Measurements from ENCODE around the gene VSIG10L. TPM values are rescaled to one million over a fixed set of nuclear protein-coding genes. Genes with fewer than 3 reads are reported as not detected.

The VSIG10L gene
- total RNA-seq, 4 donors from 2014 or later = 20.4 to 35.6 (median 28.8) TPM

DNA sequence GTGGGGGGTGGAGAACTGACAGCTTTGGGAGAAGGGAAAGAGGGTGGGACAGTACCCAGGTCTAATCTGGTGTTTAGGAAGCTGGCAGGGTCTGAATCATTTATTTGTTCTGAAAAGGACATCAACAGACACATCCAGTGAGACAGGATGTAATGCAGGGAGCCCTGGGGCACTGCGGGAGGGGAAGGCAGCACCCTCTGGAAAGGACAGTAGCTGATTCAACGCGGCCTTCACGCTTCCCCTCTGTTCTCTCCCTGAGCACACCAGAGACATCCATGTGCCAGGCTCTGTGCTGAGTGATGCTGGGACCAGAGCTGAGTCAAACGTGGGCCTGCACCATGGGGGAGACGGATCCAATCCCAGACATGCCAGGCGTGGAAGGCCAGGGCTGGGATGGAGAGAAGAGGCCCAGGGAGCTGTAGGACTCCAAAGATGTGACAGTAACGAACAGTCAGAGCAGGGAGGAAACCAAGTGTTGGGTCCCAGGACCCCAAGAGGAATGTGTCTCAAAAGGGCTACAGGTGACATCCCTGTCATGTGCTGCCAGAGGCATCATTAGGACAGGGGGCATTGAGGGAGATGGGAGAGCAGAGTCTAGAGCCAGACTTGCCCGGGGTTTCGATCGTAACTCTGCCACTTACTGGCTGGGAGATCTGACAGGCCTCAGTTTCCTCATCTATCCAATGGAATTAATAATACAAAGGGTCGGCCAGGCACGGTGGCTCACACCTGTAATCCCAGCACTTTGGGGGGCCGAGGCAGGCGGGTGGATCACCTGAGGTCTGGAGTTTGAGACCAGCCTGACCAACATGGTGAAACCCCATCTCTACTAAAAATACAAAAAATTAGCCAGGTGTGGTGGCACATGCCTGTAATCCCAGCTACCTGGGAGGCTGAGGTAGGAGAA, 22.5 kb upstream of the VSIG10L start:
- TF ChIP-seq EP300 (IDR thresholded peaks at IDR 0.05) (no peak), POLR2A (IDR thresholded peaks at IDR 0.05) (no peak), POLR2AphosphoS5 (IDR thresholded peaks at IDR 0.05) (no peak)
- TF ChIP-seq, protein P1, sequence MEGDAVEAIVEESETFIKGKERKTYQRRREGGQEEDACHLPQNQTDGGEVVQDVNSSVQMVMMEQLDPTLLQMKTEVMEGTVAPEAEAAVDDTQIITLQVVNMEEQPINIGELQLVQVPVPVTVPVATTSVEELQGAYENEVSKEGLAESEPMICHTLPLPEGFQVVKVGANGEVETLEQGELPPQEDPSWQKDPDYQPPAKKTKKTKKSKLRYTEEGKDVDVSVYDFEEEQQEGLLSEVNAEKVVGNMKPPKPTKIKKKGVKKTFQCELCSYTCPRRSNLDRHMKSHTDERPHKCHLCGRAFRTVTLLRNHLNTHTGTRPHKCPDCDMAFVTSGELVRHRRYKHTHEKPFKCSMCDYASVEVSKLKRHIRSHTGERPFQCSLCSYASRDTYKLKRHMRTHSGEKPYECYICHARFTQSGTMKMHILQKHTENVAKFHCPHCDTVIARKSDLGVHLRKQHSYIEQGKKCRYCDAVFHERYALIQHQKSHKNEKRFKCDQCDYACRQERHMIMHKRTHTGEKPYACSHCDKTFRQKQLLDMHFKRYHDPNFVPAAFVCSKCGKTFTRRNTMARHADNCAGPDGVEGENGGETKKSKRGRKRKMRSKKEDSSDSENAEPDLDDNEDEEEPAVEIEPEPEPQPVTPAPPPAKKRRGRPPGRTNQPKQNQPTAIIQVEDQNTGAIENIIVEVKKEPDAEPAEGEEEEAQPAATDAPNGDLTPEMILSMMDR (IDR thresholded peaks at IDR 0.05) = no peak
- 77% methylated on average over 15 of the region's 15 CpGs for WGBS
- no peaks in the 10 kb centered on the region for H3K27me3 ChIP-seq
- DNase-seq (ENCODE audit: low spot score in 2 of 2) = no peak
- H3K36me3 ChIP-seq = no peaks in the 10 kb centered on the region
- H3K4me3 ChIP-seq = peak overlapping the region; percentile 81
- H3K9me3 ChIP-seq = no peaks in the 10 kb centered on the region
- H3K4me1 ChIP-seq = peaks cover 39% of the 10 kb centered on the region
- H3K27ac ChIP-seq = peak overlapping the region; percentile 24

DNA sequence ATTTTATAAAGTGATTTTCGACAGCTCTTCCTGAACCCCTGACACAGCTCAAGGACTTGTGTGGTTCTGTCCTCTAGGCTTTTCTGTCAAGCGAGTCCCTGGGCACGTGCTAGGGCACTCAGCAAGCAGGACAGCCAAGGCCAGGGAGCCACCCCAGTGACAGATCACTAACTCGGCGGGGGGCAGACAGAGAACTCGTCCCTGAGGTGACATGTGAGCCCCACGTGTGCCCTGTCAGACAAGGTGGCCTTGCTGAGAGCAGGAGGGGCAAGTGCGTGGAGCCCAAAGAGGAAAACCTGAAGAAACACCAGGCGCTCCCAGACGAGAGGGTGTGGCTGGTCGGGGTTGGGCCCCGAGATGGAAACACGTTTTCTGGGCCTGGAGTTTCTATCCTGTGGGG, 19.3 kb upstream of the VSIG10L start:
- Histone ChIP-seq H3K9me3 (no peaks in the 10 kb centered on the region), H3K27me3 (no peaks in the 10 kb centered on the region), H3K27ac (no peak overlapping the region), H3K4me1 (peaks cover 25% of the 10 kb centered on the region), H3K36me3 (no peaks in the 10 kb centered on the region), H3K4me3 (no peak overlapping the region)
- TF ChIP-seq, protein P1 (IDR thresholded peaks at IDR 0.05) = no peak
- TF ChIP-seq POLR2A (IDR thresholded peaks at IDR 0.05) = no peak
- TF ChIP-seq POLR2AphosphoS5 (IDR thresholded peaks at IDR 0.05) = no peak
- no peak for TF ChIP-seq EP300 (IDR thresholded peaks at IDR 0.05)
- WGBS = 91% methylated on average over 13 of the region's 13 CpGs
- no peak for DNase-seq (ENCODE audit: low spot score in 2 of 2)

DNA sequence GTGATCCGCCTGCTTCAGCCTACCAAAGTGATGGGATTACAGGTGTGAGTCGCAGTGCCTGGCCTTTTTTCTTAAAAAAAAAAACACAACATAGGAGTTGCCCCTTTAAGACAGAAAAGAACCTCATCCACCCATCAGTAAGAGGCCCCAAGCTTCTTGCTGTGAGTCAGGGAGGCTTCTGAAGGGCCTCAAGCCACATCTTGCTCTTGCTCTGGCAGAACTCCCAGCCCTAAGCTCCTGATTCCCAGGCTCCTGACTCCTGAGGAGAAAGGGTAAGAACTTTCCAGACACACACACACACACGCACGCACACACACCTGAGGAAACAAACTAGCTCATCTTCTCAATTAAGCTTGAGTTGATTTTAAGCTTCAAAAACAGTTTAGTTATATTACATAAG, 17.4 kb upstream of the VSIG10L start:
- no peak for DNase-seq (ENCODE audit: low spot score in 2 of 2)
- Histone ChIP-seq H3K9me3 (no peaks in the 10 kb centered on the region), H3K36me3 (no peaks in the 10 kb centered on the region), H3K27me3 (no peaks in the 10 kb centered on the region), H3K4me3 (no peak overlapping the region), H3K27ac (no peak overlapping the region), H3K4me1 (peaks cover 14% of the 10 kb centered on the region)
- 70% methylated on average over 4 of the region's 4 CpGs for WGBS
- no peak for TF ChIP-seq POLR2AphosphoS5 (IDR thresholded peaks at IDR 0.05)
- no peak for TF ChIP-seq EP300 (IDR thresholded peaks at IDR 0.05)
- no peak for TF ChIP-seq POLR2A (IDR thresholded peaks at IDR 0.05)
- TF ChIP-seq, protein P1 (IDR thresholded peaks at IDR 0.05) = no peak

DNA sequence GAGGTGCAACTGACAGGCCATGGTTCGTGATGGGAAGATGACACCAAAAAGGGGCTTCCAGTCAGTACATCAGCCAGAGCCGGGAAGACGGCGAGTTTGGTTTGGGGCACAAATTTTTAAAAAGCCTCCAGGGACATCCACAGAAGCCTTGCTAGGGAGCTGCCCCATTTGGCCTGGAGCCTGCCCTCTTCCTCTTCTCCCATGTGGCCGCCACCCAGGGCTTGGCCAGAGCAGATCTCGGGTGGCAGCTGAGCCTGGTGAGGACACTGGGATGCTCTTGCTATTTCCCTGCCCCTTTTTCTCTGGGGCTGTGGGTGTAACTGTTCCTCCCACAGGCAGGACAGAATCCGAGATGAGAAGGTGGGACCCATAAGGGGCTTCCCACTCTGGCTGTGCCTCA, 16.0 kb upstream of the VSIG10L start:
- 82% methylated on average over 5 of the region's 7 CpGs for WGBS
- Histone ChIP-seq H3K9me3 (no peaks in the 10 kb centered on the region), H3K4me1 (peaks cover 9% of the 10 kb centered on the region), H3K36me3 (peaks cover 1% of the 10 kb centered on the region), H3K4me3 (no peak overlapping the region), H3K27me3 (no peaks in the 10 kb centered on the region), H3K27ac (no peak overlapping the region)
- TF ChIP-seq POLR2AphosphoS5 (IDR thresholded peaks at IDR 0.05) (no peak), EP300 (IDR thresholded peaks at IDR 0.05) (no peak), POLR2A (IDR thresholded peaks at IDR 0.05) (no peak)
- TF ChIP-seq, protein P1 (IDR thresholded peaks at IDR 0.05) = no peak
- DNase-seq (ENCODE audit: low spot score in 2 of 2) = no peak

DNA sequence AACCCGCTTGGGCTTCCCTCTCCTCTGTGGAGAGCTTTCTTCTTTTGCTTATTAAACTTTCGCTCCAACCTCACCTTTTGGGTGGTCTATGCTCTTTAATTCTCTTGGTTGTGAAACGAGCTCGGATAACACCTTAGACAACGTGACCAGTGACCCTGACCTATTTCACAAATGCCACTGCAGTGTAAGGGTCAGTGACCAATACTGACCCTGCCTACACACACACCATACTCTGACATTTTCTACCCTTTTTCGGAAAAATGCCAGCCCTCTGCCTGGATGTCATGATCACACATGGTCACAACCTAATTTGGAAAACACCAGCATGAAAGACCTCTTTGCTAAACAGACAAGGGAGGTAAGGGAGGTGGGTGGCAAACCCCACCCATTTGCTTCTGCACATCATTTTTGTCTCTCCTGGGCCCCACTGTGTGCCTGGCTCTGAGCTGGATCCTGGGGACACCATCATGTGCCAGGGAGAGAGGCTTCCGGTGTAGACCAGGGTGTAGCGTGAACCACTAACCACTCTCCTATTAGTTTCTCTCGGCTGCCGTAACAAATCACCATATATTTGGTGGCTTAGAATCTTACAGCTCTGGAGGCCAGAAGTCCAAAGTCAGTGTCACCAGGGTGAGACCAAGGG, 14.3 kb upstream of the VSIG10L start:
- Histone ChIP-seq H3K27me3 (no peaks in the 10 kb centered on the region), H3K4me1 (peaks cover 7% of the 10 kb centered on the region), H3K36me3 (peaks cover 16% of the 10 kb centered on the region), H3K27ac (no peak overlapping the region), H3K9me3 (no peaks in the 10 kb centered on the region), H3K4me3 (no peak overlapping the region)
- TF ChIP-seq EP300 (IDR thresholded peaks at IDR 0.05) (no peak), POLR2A (IDR thresholded peaks at IDR 0.05) (no peak), POLR2AphosphoS5 (IDR thresholded peaks at IDR 0.05) (no peak)
- TF ChIP-seq, protein P1 (IDR thresholded peaks at IDR 0.05) = no peak
- 93% methylated on average over 10 of the region's 10 CpGs for WGBS
- DNase-seq (ENCODE audit: low spot score in 2 of 2) = no peak
